GM10847 (cell line): ENCODE data around the gene RRAD.

Source experiments
- POLR2A ChIP-seq: IDR thresholded peaks from 2 replicates; pipeline ENCODE4 v1.6.1; 2011; ENCODE audit not compliant: insufficient read length; ENCODE audit errors: extremely low read depth

RRAD gene

GRCh38 chr16:66924527-66925321 is 611 bp downstream of the RRAD start:
- no peak for TF ChIP-seq POLR2A

GRCh38 chr16:66923866-66924265 is 1.5 kb downstream of the RRAD start:
- TF ChIP-seq POLR2A = no peak

- no peak for TF ChIP-seq POLR2A
Measured at GRCh38 chr16:66923247-66923731, 2.0 kb downstream of the RRAD start.

GRCh38 chr16:66921729-66922450 is 3.4 kb downstream of the RRAD start:
- TF ChIP-seq POLR2A = no peak

GRCh38 chr16:66920924-66921680 is 4.2 kb downstream of the RRAD start:
- TF ChIP-seq POLR2A = no peak

GRCh38 chr16:66920299-66920590 is 5.1 kb downstream of the RRAD start:
- no peak for TF ChIP-seq POLR2A

GRCh38 chr16:66919569-66920298 is 5.6 kb downstream of the RRAD start:
- no peak for TF ChIP-seq POLR2A

- TF ChIP-seq POLR2A = no peak
Measured at GRCh38 chr16:66918803-66919568, 6.3 kb downstream of the RRAD start, which contains the start of gene CDH16. Gene CDH16 (minus strand): TSS chr16:66918885. CDS start chr16:66918065, 820 bp downstream.

GRCh38 chr16:66918355-66918754 is 7.0 kb downstream of the RRAD start:
- no peak for TF ChIP-seq POLR2A

GRCh38 chr16:66917741-66918140 is 7.6 kb downstream of the RRAD start:
- no peak for TF ChIP-seq POLR2A

- TF ChIP-seq POLR2A = no peak
Measured at GRCh38 chr16:66916518-66916917, 8.8 kb downstream of the RRAD start.

GRCh38 chr16:66915041-66915440 is 10.3 kb downstream of the RRAD start:
- no peak for TF ChIP-seq POLR2A

- TF ChIP-seq POLR2A = no peak
Measured at GRCh38 chr16:66914541-66914940, 10.8 kb downstream of the RRAD start.

GRCh38 chr16:66913711-66914110 is 11.6 kb downstream of the RRAD start:
- no peak for TF ChIP-seq POLR2A
